NCI-H128 (cell line): Measurements from ENCODE around the gene POM121L2.
"Not testable (repeated sequence)": the region's sequence is repeated elsewhere in the genome, so short reads cannot be mapped to it uniquely, and the experiment has no call there.

Experiments used
- DNase-seq: peaks from one replicate; lab custom pipeline; 2025; ENCODE audit not compliant: unreplicated experiment; lab: John Stamatoyannopoulos, UW

POM121L2 gene

GRCh38 chr6:27294409-27294808 is 17.7 kb downstream of the POM121L2 start:
- DNase-seq: no peak

GRCh38 chr6:27293436-27294098 is 18.5 kb downstream of the POM121L2 start:
- no peak for DNase-seq

GRCh38 chr6:27290850-27291208 is 21.2 kb downstream of the POM121L2 start:
- no peak for DNase-seq

GRCh38 chr6:27290065-27290849 is 21.8 kb downstream of the POM121L2 start:
- no peak for DNase-seq

- DNase-seq: no peak
These were observed 23.7 kb downstream of the POM121L2 start for GRCh38 chr6:27288136-27289044.

GRCh38 chr6:27287751-27288135 is 24.3 kb downstream of the POM121L2 start:
- DNase-seq: no peak

GRCh38 chr6:27286141-27286540 is 25.9 kb downstream of the POM121L2 start:
- no peak for DNase-seq

GRCh38 chr6:27283279-27283678 is 28.8 kb downstream of the POM121L2 start:
- no peak for DNase-seq

- no peak for DNase-seq
These were observed 30.5 kb downstream of the POM121L2 start for GRCh38 chr6:27281569-27281968.

- DNase-seq: no peak
These were observed 31.0 kb downstream of the POM121L2 start for GRCh38 chr6:27281105-27281539.

- DNase-seq: no peak
These were observed 31.5 kb downstream of the POM121L2 start for GRCh38 chr6:27280540-27281000.

- DNase-seq: no peak
These were observed 32.0 kb downstream of the POM121L2 start for GRCh38 chr6:27280064-27280539.

- DNase-seq: no peak
These were observed 32.5 kb downstream of the POM121L2 start for GRCh38 chr6:27279513-27280063.

GRCh38 chr6:27275025-27275956 is 36.8 kb downstream of the POM121L2 start:
- no peak for DNase-seq

- no peak for DNase-seq
These were observed 38.3 kb downstream of the POM121L2 start for GRCh38 chr6:27273783-27274182.

GRCh38 chr6:27268803-27269202 is 43.3 kb downstream of the POM121L2 start:
- no peak for DNase-seq

- no peak for DNase-seq
These were observed 44.1 kb downstream of the POM121L2 start for GRCh38 chr6:27267857-27268434.

GRCh38 chr6:27267003-27267402 is 45.1 kb downstream of the POM121L2 start:
- not testable (repeated sequence) for DNase-seq

- no peak for DNase-seq
These were observed 48.2 kb downstream of the POM121L2 start for GRCh38 chr6:27263886-27264285.
